ENCODE measurements around the gene ZNF396. TPM values are rescaled to one million over a fixed set of nuclear protein-coding genes. Genes with fewer than 3 reads are reported as not detected.

ZNF396 gene
- total and polyA plus RNA-seq, 5 donors, result 0.72 to 1.7 (median 1.3) TPM

- intact Hi-C loops (cut with DNase I), result loop anchor here in 1 of 4 donors (10.0 kb wide), 1 partner anchor 52 kb away; no protein-coding TSS in a partner anchor
- ATAC-seq, result no peak
- Histone ChIP-seq H3K4me3 (ENCODE audit: low read length) (no peak overlapping the region), H3K27me3 (ENCODE audit: control insufficient read depth, insufficient read depth) (no peaks in the 10 kb centered on the region), H3K9me3 (ENCODE audit: control insufficient read depth, low read length) (no peaks in the 10 kb centered on the region), H3K27ac (ENCODE audit: low read length) (no peak overlapping the region), H3K4me1 (ENCODE audit: control insufficient read depth, insufficient read depth, low read length) (no peaks in the 10 kb centered on the region)
- no peak for DNase-seq
- 88% methylated on average over 5 of the region's 5 CpGs for WGBS
These were observed 39.9 kb downstream of the ZNF396 start for GRCh38 chr18:35337286-35337685.

- intact Hi-C loops (cut with DNase I), result loop anchor here in 1 of 4 donors (10.0 kb wide), 1 partner anchor 51 kb away; no protein-coding TSS in a partner anchor
- no peak for ATAC-seq
- peaks cover 2% of the 10 kb centered on the region for H3K4me1 ChIP-seq (ENCODE audit: control insufficient read depth, insufficient read depth, low read length)
These were observed 41.3 kb downstream of the ZNF396 start for GRCh38 chr18:35335866-35336265.

DNA sequence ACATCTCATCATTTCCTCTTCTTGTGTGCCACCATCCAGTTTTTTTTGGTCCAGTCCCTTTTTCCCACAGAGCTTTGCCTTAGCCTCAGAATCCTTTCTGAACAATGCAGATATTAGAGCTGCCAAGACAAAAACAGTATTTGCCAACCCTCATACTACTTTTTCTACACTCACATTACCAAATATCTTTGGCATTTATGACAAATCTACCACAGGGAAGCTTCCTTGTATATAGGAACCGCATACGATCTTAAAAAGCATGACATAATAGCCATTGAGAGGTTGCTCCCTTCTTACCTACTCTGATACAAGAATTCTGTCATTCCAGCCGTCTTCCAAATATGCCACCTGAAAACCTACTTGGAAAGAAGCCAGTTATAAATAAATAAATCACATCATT, 42.3 kb downstream of the ZNF396 start:
- Histone ChIP-seq H3K27ac (ENCODE audit: low read length) (no peak overlapping the region), H3K9me3 (ENCODE audit: control insufficient read depth, low read length) (no peaks in the 10 kb centered on the region), H3K27me3 (ENCODE audit: control insufficient read depth, insufficient read depth) (no peaks in the 10 kb centered on the region), H3K4me3 (ENCODE audit: low read length) (no peak overlapping the region), H3K4me1 (ENCODE audit: control insufficient read depth, insufficient read depth, low read length) (peaks cover 2% of the 10 kb centered on the region)
- intact Hi-C loops (cut with DNase I), result loop anchor here in 2 of 4 donors (5.0 to 10.0 kb wide), 2 partner anchors 38 to 50 kb away; no protein-coding TSS in a partner anchor
- DNase-seq (no peak), ATAC-seq (no peak)
- WGBS, result 76% methylated on average over 3 of the region's 3 CpGs

More at GRCh38 chr18:35335866-35336265, 41.3 kb downstream of the ZNF396 start:
- WGBS, result 92% methylated on average over 4 of the region's 4 CpGs
- no peak for DNase-seq
- no peaks in the 10 kb centered on the region for H3K27me3 ChIP-seq (ENCODE audit: control insufficient read depth, insufficient read depth)
- H3K27ac ChIP-seq (ENCODE audit: low read length), result no peak overlapping the region
- H3K4me3 ChIP-seq (ENCODE audit: low read length), result no peak overlapping the region
- H3K9me3 ChIP-seq (ENCODE audit: control insufficient read depth, low read length), result no peaks in the 10 kb centered on the region

GRCh38 chr18:35334212-35334611, 42.9 kb downstream of the ZNF396 start:
- Histone ChIP-seq H3K27me3 (ENCODE audit: control insufficient read depth, insufficient read depth) (no peaks in the 10 kb centered on the region), H3K27ac (ENCODE audit: low read length) (no peak overlapping the region), H3K9me3 (ENCODE audit: control insufficient read depth, low read length) (no peaks in the 10 kb centered on the region), H3K4me1 (ENCODE audit: control insufficient read depth, insufficient read depth, low read length) (peaks cover 2% of the 10 kb centered on the region), H3K4me3 (ENCODE audit: low read length) (no peak overlapping the region)
- no peak for DNase-seq
- 85% methylated on average over 1 of the region's 1 CpG for WGBS
- ATAC-seq, result no peak
- intact Hi-C loops (cut with DNase I), result loop anchor here in 2 of 4 donors (5.0 to 10.0 kb wide), 2 partner anchors 37 to 49 kb away; no protein-coding TSS in a partner anchor

DNA sequence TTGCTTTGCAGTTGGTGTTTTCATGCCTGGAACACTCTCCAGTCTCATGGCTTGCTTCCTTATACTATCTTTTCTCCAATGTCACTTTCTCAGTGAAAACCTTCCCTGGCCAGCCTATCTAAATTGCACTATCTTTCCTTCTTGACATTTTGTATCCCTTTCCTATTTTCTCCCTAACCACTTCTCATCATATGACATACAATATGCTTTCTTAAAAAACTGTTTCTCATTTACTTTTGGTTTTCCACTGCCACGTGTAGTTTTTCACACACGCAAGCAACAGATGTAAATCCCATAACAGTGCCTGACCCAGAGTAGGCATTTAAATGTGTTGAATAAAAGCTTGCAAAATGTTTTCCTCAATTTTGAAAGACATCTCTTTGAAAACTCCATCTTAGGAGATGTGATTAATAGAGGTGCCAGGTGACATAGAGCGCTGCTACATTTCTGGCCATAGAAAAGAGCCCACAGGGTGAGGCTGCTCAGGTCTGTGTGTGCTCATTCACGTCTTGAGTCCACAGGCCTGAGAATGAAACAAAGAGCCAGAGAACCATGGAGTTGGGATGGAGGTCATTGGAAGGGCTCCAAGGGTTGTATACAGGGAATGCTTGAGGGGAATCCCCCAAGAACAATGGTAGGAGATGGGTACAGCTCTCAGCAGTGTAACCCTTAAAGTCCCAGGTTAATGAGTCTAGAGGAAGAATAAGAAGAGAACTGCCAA, 45.6 kb downstream of the ZNF396 start:
- Histone ChIP-seq H3K4me3 (ENCODE audit: low read length) (no peak overlapping the region), H3K27me3 (ENCODE audit: control insufficient read depth, insufficient read depth) (no peaks in the 10 kb centered on the region), H3K4me1 (ENCODE audit: control insufficient read depth, insufficient read depth, low read length) (peaks cover 2% of the 10 kb centered on the region), H3K27ac (ENCODE audit: low read length) (no peak overlapping the region), H3K9me3 (ENCODE audit: control insufficient read depth, low read length) (no peaks in the 10 kb centered on the region)
- WGBS, result 71% methylated on average over 4 of the region's 4 CpGs
- ATAC-seq, result peak in 1 of 2 donors; percentile 43
- no peak for DNase-seq
- intact Hi-C loops (cut with DNase I), result loop anchor here in 2 of 4 donors (5.0 to 10.0 kb wide), 2 partner anchors 34 to 47 kb away; no protein-coding TSS in a partner anchor

GRCh38 chr18:35328868-35329267, 48.3 kb downstream of the ZNF396 start:
- no peaks in the 10 kb centered on the region for H3K9me3 ChIP-seq (ENCODE audit: control insufficient read depth, low read length)
- DNase-seq, result no peak
- no peak overlapping the region for H3K27ac ChIP-seq (ENCODE audit: low read length)
- no peaks in the 10 kb centered on the region for H3K27me3 ChIP-seq (ENCODE audit: control insufficient read depth, insufficient read depth)
- H3K4me1 ChIP-seq (ENCODE audit: control insufficient read depth, insufficient read depth, low read length), result peaks cover 2% of the 10 kb centered on the region
- no peak overlapping the region for H3K4me3 ChIP-seq (ENCODE audit: low read length)
- ATAC-seq, result no peak
- intact Hi-C loops (cut with DNase I), result no loop called here

DNA sequence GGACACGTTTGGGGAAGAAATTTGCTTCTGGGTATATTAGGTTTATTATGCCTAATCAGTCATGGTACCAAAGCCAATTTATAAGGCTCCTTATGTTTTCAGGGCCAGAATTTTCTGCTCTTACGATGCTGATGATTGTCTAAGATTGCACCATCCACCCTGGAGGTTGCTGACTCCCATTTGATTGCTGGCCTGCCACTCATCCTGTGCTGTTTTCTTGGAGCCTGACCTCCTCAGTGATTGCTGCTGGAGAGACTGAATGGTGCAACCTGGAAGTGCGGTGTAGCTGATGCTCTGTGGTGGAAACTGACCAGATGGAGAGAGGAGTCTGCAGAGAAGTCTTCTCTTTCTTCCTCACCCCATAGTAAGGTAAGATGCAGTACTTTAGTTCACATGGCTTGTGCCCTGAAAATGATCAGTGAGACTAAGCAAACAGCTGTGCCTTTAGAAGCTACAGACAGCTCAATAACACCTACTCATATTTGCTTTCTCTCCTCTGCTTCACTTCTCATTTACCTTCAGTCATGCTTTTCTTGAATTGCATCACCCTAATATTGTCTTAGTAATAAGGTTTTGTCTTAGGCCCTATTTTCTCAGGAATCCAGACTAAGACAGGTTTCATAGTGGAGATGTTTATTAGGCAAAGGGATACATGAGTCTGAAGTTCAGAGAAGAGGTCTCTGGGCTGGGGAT, 50.3 kb downstream of the ZNF396 start:
- intact Hi-C loops (cut with DNase I), result no loop called here
- no peak overlapping the region for H3K27ac ChIP-seq (ENCODE audit: low read length)
- H3K4me3 ChIP-seq (ENCODE audit: low read length), result no peak overlapping the region
- H3K4me1 ChIP-seq (ENCODE audit: control insufficient read depth, insufficient read depth, low read length), result peaks cover 2% of the 10 kb centered on the region
- no peaks in the 10 kb centered on the region for H3K9me3 ChIP-seq (ENCODE audit: control insufficient read depth, low read length)
- DNase-seq (no peak), ATAC-seq (no peak)
- WGBS, result 55% methylated on average over 3 of the region's 3 CpGs
- no peaks in the 10 kb centered on the region for H3K27me3 ChIP-seq (ENCODE audit: control insufficient read depth, insufficient read depth)

- no peak overlapping the region for H3K27ac ChIP-seq (ENCODE audit: low read length)
- H3K9me3 ChIP-seq (ENCODE audit: control insufficient read depth, low read length), result no peaks in the 10 kb centered on the region
- ATAC-seq (no peak), DNase-seq (no peak)
- intact Hi-C loops (cut with DNase I), result no loop called here
- no peak overlapping the region for H3K4me3 ChIP-seq (ENCODE audit: low read length)
- 81% methylated on average over 2 of the region's 2 CpGs for WGBS
- H3K4me1 ChIP-seq (ENCODE audit: control insufficient read depth, insufficient read depth, low read length), result no peaks in the 10 kb centered on the region
- no peaks in the 10 kb centered on the region for H3K27me3 ChIP-seq (ENCODE audit: control insufficient read depth, insufficient read depth)
These were observed 52.0 kb downstream of the ZNF396 start for GRCh38 chr18:35324926-35325655.

DNA sequence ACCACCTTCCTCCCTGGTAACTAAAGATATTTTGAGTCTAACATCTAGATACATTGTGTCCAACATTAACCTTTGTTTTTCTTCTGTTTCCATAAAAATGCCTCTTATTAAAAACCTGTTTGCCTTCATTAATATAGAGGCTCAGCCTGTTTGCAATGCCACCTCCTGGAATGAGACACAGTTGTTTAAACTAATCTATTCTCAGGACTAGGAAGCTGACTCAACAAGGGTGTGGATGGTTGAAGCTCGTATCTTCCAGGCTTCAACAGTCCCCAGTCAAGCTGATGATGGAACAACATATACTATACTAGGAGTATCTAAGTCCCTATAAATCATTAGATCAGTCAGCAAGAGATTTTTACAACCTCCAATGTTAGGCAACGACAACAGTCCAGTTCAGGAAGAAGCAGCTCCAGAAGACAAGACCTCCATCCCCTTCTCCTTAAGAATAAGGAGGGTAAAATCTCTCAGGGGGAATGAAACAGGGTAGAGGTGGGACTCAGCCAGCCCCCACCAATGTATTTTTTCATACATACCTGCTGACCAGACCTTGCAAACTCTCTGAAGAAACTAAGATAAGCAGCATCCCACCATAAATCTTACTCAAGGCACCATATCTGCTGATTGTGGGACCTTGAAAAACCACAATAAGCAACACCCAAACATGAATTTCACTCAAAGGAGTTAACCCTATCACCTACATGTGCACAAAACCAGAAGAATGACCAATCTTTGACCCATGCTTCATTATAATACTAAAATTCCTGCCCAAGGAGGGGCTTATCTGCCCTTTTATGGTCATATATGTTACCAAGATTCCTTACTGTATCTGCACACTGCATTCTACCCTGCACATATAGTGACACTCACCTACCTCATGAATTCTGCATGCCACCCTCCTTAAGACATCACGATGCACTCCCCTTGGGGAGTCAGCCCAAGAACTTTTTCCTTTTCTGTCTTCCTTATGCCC, 54.4 kb downstream of the ZNF396 start:
- no peak for ATAC-seq
- 81% methylated on average over 3 of the region's 3 CpGs for WGBS
- Histone ChIP-seq H3K4me1 (ENCODE audit: control insufficient read depth, insufficient read depth, low read length) (no peaks in the 10 kb centered on the region), H3K4me3 (ENCODE audit: low read length) (no peak overlapping the region), H3K9me3 (ENCODE audit: control insufficient read depth, low read length) (no peaks in the 10 kb centered on the region), H3K27ac (ENCODE audit: low read length) (no peak overlapping the region), H3K27me3 (ENCODE audit: control insufficient read depth, insufficient read depth) (no peaks in the 10 kb centered on the region)
- DNase-seq, result no peak
- intact Hi-C loops (cut with DNase I), result no loop called here
